Astrocyte of the spinal cord (primary cell): Measurements from ENCODE around the gene TUSC2.
"Not testable (repeated sequence)": the region's sequence is repeated elsewhere in the genome, so short reads cannot be mapped to it uniquely, and the experiment has no call there.

Experiments used
- DNase-seq: peaks from one replicate; pipeline ENCODE4 v3.0.0; 2011; ENCODE audit warnings: low read depth, low spot score
- H3K4me3 ChIP-seq: 2 replicates; pipeline ENCODE4 v1.5.1; 2011; ENCODE audit warnings: low read depth, mild to moderate bottlenecking, low read length, moderate library complexity
- CTCF ChIP-seq: IDR thresholded peaks from 2 replicates; pipeline ENCODE4 v1.5.1; 2012; ENCODE audit warnings: low read depth, mild to moderate bottlenecking, low read length, inconsistent platforms
- in situ Hi-C: cut with HindIII; loops from 2 replicates; pipeline ENCODE4 v1.10.0; 2017; ENCODE audit warnings: low sequenced_read_pairs

Gene TUSC2

GRCh38 chr3:50318615-50319014, 9.4 kb downstream of the TUSC2 start:
- in situ Hi-C loops = no loop called here
- no peak for TF ChIP-seq CTCF
- no peak overlapping the region for H3K4me3 ChIP-seq
- DNase-seq = no peak

GRCh38 chr3:50318163-50318562, 9.9 kb downstream of the TUSC2 start:
- in situ Hi-C loops = no loop called here
- no peak for TF ChIP-seq CTCF
- no peak overlapping the region for H3K4me3 ChIP-seq
- DNase-seq = no peak

GRCh38 chr3:50317300-50317699, 10.7 kb downstream of the TUSC2 start:
- DNase-seq = no peak
- H3K4me3 ChIP-seq = no peak overlapping the region
- in situ Hi-C loops = no loop called here
- TF ChIP-seq CTCF = no peak

- H3K4me3 ChIP-seq = no peak overlapping the region
- DNase-seq = peak; percentile 62
- TF ChIP-seq CTCF = no peak
- in situ Hi-C loops = no loop called here
Observed at GRCh38 chr3:50316657-50317242, 11.3 kb downstream of the TUSC2 start.

GRCh38 chr3:50314816-50315215, 13.2 kb downstream of the TUSC2 start:
- in situ Hi-C loops = no loop called here
- no peak overlapping the region for H3K4me3 ChIP-seq
- TF ChIP-seq CTCF = no peak
- DNase-seq = no peak

GRCh38 chr3:50314342-50314741, 13.7 kb downstream of the TUSC2 start:
- in situ Hi-C loops = no loop called here
- no peak for TF ChIP-seq CTCF
- no peak for DNase-seq
- no peak overlapping the region for H3K4me3 ChIP-seq

GRCh38 chr3:50312041-50312440, 16.0 kb downstream of the TUSC2 start:
- H3K4me3 ChIP-seq, DNase-seq, in situ Hi-C loops: not testable (repeated sequence)
